ENCODE measurements around the gene APOA5. TPM values are rescaled to one million over a fixed set of nuclear protein-coding genes. Genes with fewer than 3 reads are reported as not detected.
A peak's percentile ranks its signal among the peaks of the same experiment; 100 is the strongest.

APOA5 gene
- total RNA-seq, 1 experiment from 2014 or later: 0.20 TPM

- peak; percentile 33; the same call in 1 of the 2 replicates for TF ChIP-seq USF1 (CRISPR knock-in tag; IDR thresholded peaks at IDR 0.05)
- peak; percentile 32; the same call in 1 of the 2 replicates for TF ChIP-seq IRF1 (CRISPR knock-in tag; IDR thresholded peaks at IDR 0.05)
- TF ChIP-seq ESRRA (CRISPR knock-in tag; IDR thresholded peaks at IDR 0.05; ENCODE audit: borderline replicate concordance): peak; percentile 67; the same call in 1 of the 2 replicates
- TF ChIP-seq PREB (CRISPR knock-in tag; IDR thresholded peaks at IDR 0.05; ENCODE audit: borderline replicate concordance): 0 out of 2 replicates have a peak, but pooled peaks have one; percentile 40
- TF ChIP-seq TEAD4 (CRISPR knock-in tag; IDR thresholded peaks at IDR 0.05): 0 out of 2 replicates have a peak, but pooled peaks have one; percentile 38
- no peak for TF ChIP-seq NR3C1 (CRISPR knock-in tag; conservative IDR thresholded peaks at IDR 0.05; ENCODE audit: low read depth)
- TF ChIP-seq E2F4 (CRISPR knock-in tag; IDR thresholded peaks at IDR 0.05; ENCODE audit: borderline replicate concordance, low read depth): peak; percentile 61; the same call in 1 of the 2 replicates
- peak; percentile 67; the same call in 1 of the 2 replicates for TF ChIP-seq ZBTB43 (CRISPR knock-in tag; IDR thresholded peaks at IDR 0.05)
- TF ChIP-seq ETV6 (CRISPR knock-in tag; IDR thresholded peaks at IDR 0.05): peak; percentile 84
- no peak for TF ChIP-seq CTCF (IDR thresholded peaks at IDR 0.05)
- TF ChIP-seq AFF4 (CRISPR knock-in tag; IDR thresholded peaks at IDR 0.05; ENCODE audit: borderline replicate concordance): no peak
- no peak; the same call in 1 of the 2 replicates for TF ChIP-seq PRDM15 (CRISPR knock-in tag; IDR thresholded peaks at IDR 0.05)
- no peak for TF ChIP-seq ATF2 (CRISPR knock-in tag; IDR thresholded peaks at IDR 0.05; ENCODE audit: borderline replicate concordance, low read depth)
- TF ChIP-seq JAZF1 (CRISPR knock-in tag; IDR thresholded peaks at IDR 0.05): no peak
- TF ChIP-seq ZNF281 (CRISPR knock-in tag; IDR thresholded peaks at IDR 0.05): 0 out of 2 replicates have a peak, but pooled peaks have one; percentile 24
- TF ChIP-seq MAX (CRISPR knock-in tag; IDR thresholded peaks at IDR 0.05): peak; percentile 89
Measured at GRCh38 chr11:116772443-116773202, 19.1 kb downstream of the APOA5 start, which contains the start of gene BUD13 (continued).

Data from WTC11 (cell line).